NCI-H2107 treated with DMSO at 0.1 percent for 48 hours (cell line): ENCODE results near the gene PHKG2.
A peak's percentile ranks its signal among the peaks of the same experiment; 100 is the strongest.

Source experiments
- DNase-seq: peaks from one replicate; lab custom pipeline; 2025; ENCODE audit not compliant: unreplicated experiment; lab: John Stamatoyannopoulos, UW

The PHKG2 gene

DNA sequence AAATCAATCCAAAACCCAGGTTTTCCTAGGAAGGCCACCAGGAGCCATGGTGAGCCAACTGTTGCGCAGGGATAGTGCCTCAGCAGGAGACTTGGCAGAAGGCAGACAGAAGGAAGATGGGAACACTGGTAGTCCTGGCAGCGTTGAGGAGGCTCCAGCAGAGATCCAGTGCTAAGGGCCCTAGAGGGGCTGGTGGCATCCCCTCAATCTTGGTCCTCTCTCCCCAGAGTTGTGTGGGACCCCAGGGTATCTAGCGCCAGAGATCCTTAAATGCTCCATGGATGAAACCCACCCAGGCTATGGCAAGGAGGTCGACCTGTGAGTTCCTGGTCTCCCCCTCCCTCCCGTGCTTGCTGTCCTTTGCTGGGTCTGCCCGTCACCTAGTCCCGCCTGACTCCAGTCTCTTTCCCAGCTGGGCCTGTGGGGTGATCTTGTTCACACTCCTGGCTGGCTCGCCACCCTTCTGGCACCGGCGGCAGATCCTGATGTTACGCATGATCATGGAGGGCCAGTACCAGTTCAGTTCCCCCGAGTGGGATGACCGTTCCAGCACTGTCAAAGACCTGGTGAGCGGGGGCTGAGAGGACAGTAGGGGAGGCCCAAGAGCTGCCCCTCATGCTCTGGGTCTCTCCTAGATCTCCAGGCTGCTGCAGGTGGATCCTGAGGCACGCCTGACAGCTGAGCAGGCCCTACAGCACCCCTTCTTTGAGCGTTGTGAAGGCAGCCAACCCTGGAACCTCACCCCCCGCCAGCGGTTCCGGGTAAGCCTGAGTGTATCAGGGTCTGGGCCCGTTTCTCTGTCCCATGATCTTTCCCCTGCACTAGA, 7.9 kb downstream of the PHKG2 start:
- no peak for DNase-seq

GRCh38 chr16:30756781-30757100, 8.5 kb downstream of the PHKG2 start:
- DNase-seq = no peak

- DNase-seq = no peak
Observed at GRCh38 chr16:30757316-30757715, 9.1 kb downstream of the PHKG2 start.

DNA sequence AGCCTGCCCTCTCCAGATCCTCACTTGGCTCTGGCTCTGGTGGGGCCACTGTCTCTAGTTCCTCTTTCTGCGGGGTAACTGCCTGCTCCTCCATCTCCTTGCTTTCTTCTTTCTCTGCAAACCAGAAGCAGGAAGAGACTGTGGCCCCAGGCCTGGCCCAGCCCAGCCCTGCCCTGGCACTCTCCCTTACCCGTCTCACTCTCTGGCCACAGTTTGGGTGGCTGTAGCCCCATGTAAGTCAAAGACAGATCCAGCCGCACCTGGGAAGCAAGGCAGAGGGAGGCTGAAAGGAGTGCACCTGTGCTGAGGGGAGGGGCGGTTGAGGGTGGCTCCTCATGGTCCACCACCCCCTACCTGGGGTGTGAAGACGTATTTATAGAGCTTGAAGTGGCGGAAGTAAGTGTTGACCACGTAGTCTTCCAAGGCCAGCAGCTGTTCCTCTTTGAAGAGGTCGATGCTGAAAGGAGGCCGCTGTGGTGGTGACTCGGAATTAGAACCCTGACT, 10.8 kb downstream of the PHKG2 start:
- no peak for DNase-seq

- no peak for DNase-seq
Observed at GRCh38 chr16:30760001-30760559, 11.9 kb downstream of the PHKG2 start.

- DNase-seq = no peak
Observed at GRCh38 chr16:30760577-30761426, 12.6 kb downstream of the PHKG2 start.

DNA sequence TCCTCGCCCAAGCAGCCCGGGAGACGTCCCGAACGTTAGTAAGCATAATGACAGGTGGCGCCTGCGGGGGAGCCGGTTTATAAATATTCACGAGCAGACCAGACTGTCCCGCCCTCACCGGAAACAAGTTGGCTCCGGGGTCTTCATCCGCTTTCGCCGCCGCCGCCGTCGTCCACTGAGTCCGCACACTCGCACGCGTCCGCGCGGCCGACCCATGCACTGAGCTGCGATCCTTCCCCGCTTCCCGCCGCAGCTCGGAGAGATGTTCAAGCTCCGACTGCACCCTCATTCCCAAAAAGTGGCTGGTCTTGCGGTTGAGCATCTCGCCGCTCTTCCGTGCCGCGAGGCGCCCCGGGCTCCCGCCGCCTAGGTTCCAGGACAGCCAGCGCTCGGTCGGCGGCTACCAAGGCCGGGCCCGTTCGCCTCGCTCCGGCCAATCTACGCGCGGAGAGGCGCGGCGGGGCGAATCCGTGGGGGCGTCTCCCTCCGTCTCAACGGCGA, 13.3 kb downstream of the PHKG2 start:
- DNase-seq = no peak

DNA sequence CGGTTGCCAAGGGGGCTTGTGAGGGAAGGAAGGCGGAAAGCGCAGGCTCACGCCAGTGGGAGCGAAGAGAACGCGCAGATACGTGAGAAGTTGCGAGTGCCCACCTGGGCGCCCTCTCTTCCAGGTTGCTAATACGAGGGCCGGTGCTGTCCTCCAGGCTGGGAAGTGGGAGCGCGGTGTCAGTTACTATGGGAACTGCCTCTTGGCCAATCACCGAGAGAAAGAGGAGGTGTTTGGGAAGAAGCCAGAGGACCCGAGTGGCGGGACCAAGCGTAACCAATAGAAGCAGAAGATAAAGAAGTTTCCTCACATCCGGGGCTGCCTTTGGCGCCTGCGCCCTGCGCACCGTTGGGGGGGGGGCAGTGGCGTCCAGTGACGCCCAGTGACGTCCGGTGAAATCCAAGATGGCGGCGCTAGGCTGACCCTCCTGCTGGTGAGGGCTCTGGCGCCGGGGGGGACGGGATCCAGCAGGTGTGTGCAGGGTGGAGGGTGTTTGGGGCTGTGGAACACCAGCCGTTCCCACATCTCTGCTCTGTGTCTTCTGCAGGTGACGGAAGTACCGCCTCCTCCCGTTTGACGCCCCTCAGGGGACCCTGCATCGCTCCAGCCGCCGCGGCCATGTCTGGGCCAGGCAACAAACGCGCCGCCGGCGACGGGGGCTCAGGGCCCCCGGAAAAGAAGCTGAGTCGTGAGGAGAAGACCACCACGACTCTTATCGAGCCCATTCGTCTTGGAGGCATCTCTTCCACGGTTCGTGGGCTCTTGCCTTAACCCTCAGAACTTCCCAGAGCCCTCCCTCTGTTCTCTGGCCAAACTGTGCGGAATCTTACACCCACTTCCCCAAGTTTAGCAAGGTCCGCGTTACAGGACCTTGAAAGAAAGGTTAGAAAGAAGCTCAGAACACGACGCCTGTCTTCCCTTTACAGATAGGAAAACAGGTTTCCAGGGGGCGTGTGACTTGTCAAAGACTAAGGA, 14.0 kb downstream of the PHKG2 start, which contains the start of the genes CFAP119 and RNF40:
TSS of gene CFAP119 (minus strand) at position 135 of the 975 bp plus-strand sequence. CDS start 314 bp downstream, outside the sequence.
TSS of gene RNF40 (plus strand) at position 395 of the 975 bp plus-strand sequence. CDS start at position 619, 224 bp downstream.
- peak; percentile 97 for DNase-seq

GRCh38 chr16:30762991-30763725, 14.9 kb downstream of the PHKG2 start:
- no peak for DNase-seq

GRCh38 chr16:30764086-30764485, 15.9 kb downstream of the PHKG2 start:
- DNase-seq = no peak

- DNase-seq = no peak
Observed at GRCh38 chr16:30764816-30765465, 16.7 kb downstream of the PHKG2 start.

DNA sequence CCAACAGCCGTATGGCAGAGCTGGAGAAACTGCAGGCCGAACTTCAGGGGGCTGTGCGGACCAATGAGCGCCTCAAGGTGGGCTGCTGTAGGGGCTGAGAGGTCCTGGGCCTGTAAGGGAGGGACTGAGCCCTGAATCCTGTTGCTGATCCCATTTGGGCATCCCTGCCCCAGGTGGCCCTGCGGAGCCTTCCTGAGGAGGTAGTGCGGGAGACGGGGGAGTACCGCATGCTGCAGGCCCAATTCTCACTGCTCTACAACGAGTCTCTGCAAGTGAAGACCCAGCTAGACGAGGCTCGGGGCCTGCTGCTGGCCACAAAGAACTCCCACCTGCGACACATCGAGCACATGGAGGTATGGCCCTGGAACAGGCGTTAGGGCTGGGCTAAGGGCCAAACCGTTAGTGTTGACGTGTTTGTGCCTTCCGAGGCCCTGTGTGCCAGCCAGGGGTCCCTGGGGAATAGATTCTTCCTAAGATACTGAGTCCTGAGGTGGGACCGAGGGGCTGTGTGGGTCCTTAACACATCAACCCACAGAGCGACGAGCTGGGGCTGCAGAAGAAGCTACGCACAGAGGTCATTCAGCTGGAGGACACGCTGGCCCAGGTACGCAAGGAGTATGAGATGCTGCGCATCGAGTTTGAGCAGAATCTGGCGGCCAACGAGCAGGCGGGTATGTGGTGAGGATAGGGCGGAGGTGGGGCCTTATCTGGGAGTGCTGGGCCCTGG, 18.1 kb downstream of the PHKG2 start:
- DNase-seq = no peak

- DNase-seq = no peak
Observed at GRCh38 chr16:30766933-30767284, 18.7 kb downstream of the PHKG2 start.

GRCh38 chr16:30767767-30768465, 19.7 kb downstream of the PHKG2 start:
- DNase-seq = no peak

GRCh38 chr16:30768583-30769181, 20.5 kb downstream of the PHKG2 start:
- DNase-seq = no peak

- DNase-seq = no peak
Observed at GRCh38 chr16:30769379-30770089, 21.3 kb downstream of the PHKG2 start.

DNA sequence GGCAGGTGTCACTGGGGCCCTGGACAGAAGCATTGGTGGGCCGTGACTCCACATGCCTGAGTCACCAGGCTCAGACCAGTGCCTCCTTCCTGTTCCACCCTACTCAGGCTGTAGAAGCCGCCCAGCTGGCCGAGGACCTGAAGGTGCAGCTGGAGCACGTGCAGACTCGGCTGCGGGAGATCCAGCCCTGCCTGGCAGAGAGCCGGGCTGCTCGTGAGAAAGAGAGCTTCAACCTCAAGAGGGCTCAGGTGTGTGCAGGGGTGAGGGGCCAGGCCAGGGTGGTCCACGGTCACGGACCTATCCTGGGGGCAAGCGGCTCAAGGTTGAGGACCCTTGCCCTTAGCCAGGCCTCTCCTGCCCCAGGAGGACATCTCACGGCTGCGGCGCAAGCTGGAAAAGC, 23.5 kb downstream of the PHKG2 start:
- no peak for DNase-seq
